ENCODE data around the gene MIER3. TPM values are rescaled to one million over a fixed set of nuclear protein-coding genes. Genes with fewer than 3 reads are reported as not detected.

MIER3 gene
- polyA plus RNA-seq, 1 donor from 2014 or later, result 51.8 TPM

DNA sequence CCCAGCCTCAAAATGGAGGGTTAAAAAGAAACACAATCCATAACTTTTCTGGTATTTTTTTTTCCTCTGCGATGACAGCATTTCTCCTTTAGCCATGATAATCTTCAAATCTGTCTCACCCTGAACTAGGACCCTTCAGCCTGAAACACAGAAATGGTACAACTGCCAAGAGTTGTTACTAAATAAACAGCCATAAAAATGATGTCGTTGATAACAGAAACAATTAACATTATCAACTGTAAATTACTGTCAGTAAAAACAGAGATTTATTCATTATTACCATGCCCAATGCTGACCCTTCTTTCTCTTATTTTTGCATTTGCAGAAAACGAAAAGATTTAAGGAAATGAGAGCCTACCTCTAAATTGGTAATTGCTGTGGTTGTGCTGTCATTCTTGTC, 19.4 kb upstream of the MIER3 start:
- no peak overlapping the region for H2AFZ ChIP-seq (ENCODE audit: low read depth, low read length)
- H3F3A ChIP-seq (ENCODE audit: insufficient read depth, low read length, poor library complexity, severe bottlenecking), result no peaks in the 10 kb centered on the region
- no peak for TF ChIP-seq POLR2AphosphoS5 (IDR thresholded peaks at IDR 0.05)
- H3K9me2 ChIP-seq (ENCODE audit: insufficient read depth, low read length), result no peaks in the 10 kb centered on the region
- no peak overlapping the region for H3K27ac ChIP-seq (ENCODE audit: low read length)
- no peaks in the 10 kb centered on the region for H3K27me3 ChIP-seq (ENCODE audit: insufficient read depth, low read depth, low read length)
- no peaks in the 10 kb centered on the region for H3K79me2 ChIP-seq (replicated peaks; ENCODE audit: insufficient read depth, low read length)
- H3K4me3 ChIP-seq (ENCODE audit: low read length), result no peak overlapping the region
- H3K36me3 ChIP-seq (ENCODE audit: insufficient read depth, low read length), result no peaks in the 10 kb centered on the region
- no peak overlapping the region for H3K9ac ChIP-seq (ENCODE audit: low read length)
- H4K20me1 ChIP-seq (ENCODE audit: insufficient read depth), result no peaks in the 10 kb centered on the region
- no peaks in the 10 kb centered on the region for H3K9me3 ChIP-seq (ENCODE audit: low read length)
- H3K4me2 ChIP-seq (ENCODE audit: low read length), result no peak overlapping the region

DNA sequence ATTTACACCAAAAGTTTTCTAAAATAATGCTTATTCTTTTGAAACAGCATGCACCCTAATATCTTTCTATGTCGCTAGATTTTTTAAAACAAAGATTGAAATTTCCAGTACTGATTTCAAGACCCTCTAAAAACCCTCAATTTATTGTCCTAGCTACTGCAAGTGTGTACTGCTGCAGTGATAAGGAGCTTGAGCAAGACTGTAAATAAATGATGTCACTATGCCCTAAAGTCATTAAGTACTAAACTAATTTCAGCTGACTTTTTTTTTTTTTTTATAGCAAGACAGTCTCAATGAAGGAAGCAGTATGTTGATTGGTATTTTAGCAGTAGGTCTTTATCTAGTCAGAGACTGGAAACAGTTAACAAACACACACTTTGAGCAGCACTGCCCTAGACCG, 12.2 kb upstream of the MIER3 start:
- H3K4me2 ChIP-seq (ENCODE audit: low read length), result no peak overlapping the region
- no peaks in the 10 kb centered on the region for H3K9me2 ChIP-seq (ENCODE audit: insufficient read depth, low read length)
- H3K4me3 ChIP-seq (ENCODE audit: low read length), result no peak overlapping the region
- H3K27me3 ChIP-seq (ENCODE audit: insufficient read depth, low read depth, low read length), result no peaks in the 10 kb centered on the region
- no peaks in the 10 kb centered on the region for H3K36me3 ChIP-seq (ENCODE audit: insufficient read depth, low read length)
- no peaks in the 10 kb centered on the region for H3K79me2 ChIP-seq (replicated peaks; ENCODE audit: insufficient read depth, low read length)
- no peaks in the 10 kb centered on the region for H3K9me3 ChIP-seq (ENCODE audit: low read length)
- H4K20me1 ChIP-seq (ENCODE audit: insufficient read depth), result no peaks in the 10 kb centered on the region
- H3K27ac ChIP-seq (ENCODE audit: low read length), result no peak overlapping the region
- no peak overlapping the region for H3K9ac ChIP-seq (ENCODE audit: low read length)
- H3F3A ChIP-seq (ENCODE audit: insufficient read depth, low read length, poor library complexity, severe bottlenecking), result no peaks in the 10 kb centered on the region
- no peak overlapping the region for H2AFZ ChIP-seq (ENCODE audit: low read depth, low read length)
- TF ChIP-seq POLR2AphosphoS5 (IDR thresholded peaks at IDR 0.05) (no peak), EZH2 (IDR thresholded peaks at IDR 0.05; ENCODE audit: borderline replicate concordance, insufficient read depth, low read length, poor library complexity, severe bottlenecking) (no peak), TAF1 (IDR thresholded peaks at IDR 0.05; ENCODE audit: low read depth) (no peak), MXI1 (conservative IDR thresholded peaks at IDR 0.05; ENCODE audit: poor library complexity, severe bottlenecking) (no peak), RAD21 (conservative IDR thresholded peaks at IDR 0.05) (no peak), EP300 (conservative IDR thresholded peaks at IDR 0.05; ENCODE audit: poor library complexity, severe bottlenecking) (no peak), SMC3 (conservative IDR thresholded peaks at IDR 0.05; ENCODE audit: poor library complexity) (no peak)
- TF ChIP-seq, protein P1, sequence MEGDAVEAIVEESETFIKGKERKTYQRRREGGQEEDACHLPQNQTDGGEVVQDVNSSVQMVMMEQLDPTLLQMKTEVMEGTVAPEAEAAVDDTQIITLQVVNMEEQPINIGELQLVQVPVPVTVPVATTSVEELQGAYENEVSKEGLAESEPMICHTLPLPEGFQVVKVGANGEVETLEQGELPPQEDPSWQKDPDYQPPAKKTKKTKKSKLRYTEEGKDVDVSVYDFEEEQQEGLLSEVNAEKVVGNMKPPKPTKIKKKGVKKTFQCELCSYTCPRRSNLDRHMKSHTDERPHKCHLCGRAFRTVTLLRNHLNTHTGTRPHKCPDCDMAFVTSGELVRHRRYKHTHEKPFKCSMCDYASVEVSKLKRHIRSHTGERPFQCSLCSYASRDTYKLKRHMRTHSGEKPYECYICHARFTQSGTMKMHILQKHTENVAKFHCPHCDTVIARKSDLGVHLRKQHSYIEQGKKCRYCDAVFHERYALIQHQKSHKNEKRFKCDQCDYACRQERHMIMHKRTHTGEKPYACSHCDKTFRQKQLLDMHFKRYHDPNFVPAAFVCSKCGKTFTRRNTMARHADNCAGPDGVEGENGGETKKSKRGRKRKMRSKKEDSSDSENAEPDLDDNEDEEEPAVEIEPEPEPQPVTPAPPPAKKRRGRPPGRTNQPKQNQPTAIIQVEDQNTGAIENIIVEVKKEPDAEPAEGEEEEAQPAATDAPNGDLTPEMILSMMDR (IDR thresholded peaks at IDR 0.05; ENCODE audit: poor library complexity, severe bottlenecking), result no peak
- TF ChIP-seq, protein P2, sequence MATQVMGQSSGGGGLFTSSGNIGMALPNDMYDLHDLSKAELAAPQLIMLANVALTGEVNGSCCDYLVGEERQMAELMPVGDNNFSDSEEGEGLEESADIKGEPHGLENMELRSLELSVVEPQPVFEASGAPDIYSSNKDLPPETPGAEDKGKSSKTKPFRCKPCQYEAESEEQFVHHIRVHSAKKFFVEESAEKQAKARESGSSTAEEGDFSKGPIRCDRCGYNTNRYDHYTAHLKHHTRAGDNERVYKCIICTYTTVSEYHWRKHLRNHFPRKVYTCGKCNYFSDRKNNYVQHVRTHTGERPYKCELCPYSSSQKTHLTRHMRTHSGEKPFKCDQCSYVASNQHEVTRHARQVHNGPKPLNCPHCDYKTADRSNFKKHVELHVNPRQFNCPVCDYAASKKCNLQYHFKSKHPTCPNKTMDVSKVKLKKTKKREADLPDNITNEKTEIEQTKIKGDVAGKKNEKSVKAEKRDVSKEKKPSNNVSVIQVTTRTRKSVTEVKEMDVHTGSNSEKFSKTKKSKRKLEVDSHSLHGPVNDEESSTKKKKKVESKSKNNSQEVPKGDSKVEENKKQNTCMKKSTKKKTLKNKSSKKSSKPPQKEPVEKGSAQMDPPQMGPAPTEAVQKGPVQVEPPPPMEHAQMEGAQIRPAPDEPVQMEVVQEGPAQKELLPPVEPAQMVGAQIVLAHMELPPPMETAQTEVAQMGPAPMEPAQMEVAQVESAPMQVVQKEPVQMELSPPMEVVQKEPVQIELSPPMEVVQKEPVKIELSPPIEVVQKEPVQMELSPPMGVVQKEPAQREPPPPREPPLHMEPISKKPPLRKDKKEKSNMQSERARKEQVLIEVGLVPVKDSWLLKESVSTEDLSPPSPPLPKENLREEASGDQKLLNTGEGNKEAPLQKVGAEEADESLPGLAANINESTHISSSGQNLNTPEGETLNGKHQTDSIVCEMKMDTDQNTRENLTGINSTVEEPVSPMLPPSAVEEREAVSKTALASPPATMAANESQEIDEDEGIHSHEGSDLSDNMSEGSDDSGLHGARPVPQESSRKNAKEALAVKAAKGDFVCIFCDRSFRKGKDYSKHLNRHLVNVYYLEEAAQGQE (IDR thresholded peaks at IDR 0.05; ENCODE audit: borderline replicate concordance), result no peak

DNA sequence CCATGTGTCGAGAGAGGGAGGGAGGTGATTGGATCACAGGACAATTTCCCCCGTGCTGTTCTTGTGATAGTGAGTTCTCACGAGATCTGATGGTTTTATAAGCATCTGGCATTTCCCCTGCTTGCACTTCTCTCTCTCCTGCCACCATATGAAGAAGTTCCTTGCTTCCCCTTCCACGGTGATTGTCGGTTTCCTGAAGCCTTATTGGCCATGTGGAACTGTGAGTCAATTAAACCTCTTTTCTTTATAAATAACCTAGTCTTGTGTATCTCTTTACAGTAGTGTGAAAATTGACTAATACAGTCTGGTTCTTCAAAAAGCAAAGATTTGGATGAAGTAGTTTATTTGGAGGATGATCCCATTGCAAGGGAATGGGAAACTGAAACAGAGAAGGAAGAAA, 11.3 kb upstream of the MIER3 start:
- Histone ChIP-seq H2AFZ (ENCODE audit: low read depth, low read length) (no peak overlapping the region), H3K36me3 (ENCODE audit: insufficient read depth, low read length) (no peaks in the 10 kb centered on the region), H3K27me3 (ENCODE audit: insufficient read depth, low read depth, low read length) (no peaks in the 10 kb centered on the region), H3K9me3 (ENCODE audit: low read length) (no peaks in the 10 kb centered on the region), H3K27ac (ENCODE audit: low read length) (no peak overlapping the region), H3K9me2 (ENCODE audit: insufficient read depth, low read length) (no peaks in the 10 kb centered on the region), H3K4me2 (ENCODE audit: low read length) (no peak overlapping the region), H4K20me1 (ENCODE audit: insufficient read depth) (no peaks in the 10 kb centered on the region), H3F3A (ENCODE audit: insufficient read depth, low read length, poor library complexity, severe bottlenecking) (no peaks in the 10 kb centered on the region), H3K79me2 (replicated peaks; ENCODE audit: insufficient read depth, low read length) (no peaks in the 10 kb centered on the region), H3K9ac (ENCODE audit: low read length) (no peak overlapping the region), H3K4me3 (ENCODE audit: low read length) (no peak overlapping the region)
- TF ChIP-seq TAF1 (IDR thresholded peaks at IDR 0.05; ENCODE audit: low read depth) (no peak), MXI1 (conservative IDR thresholded peaks at IDR 0.05; ENCODE audit: poor library complexity, severe bottlenecking) (no peak), RAD21 (conservative IDR thresholded peaks at IDR 0.05) (no peak), POLR2AphosphoS5 (IDR thresholded peaks at IDR 0.05) (no peak), EZH2 (IDR thresholded peaks at IDR 0.05; ENCODE audit: borderline replicate concordance, insufficient read depth, low read length, poor library complexity, severe bottlenecking) (no peak), EP300 (conservative IDR thresholded peaks at IDR 0.05; ENCODE audit: poor library complexity, severe bottlenecking) (no peak), SMC3 (conservative IDR thresholded peaks at IDR 0.05; ENCODE audit: poor library complexity) (no peak)
- TF ChIP-seq, protein P1 (IDR thresholded peaks at IDR 0.05; ENCODE audit: poor library complexity, severe bottlenecking), result no peak
- TF ChIP-seq, protein P2 (IDR thresholded peaks at IDR 0.05; ENCODE audit: borderline replicate concordance), result no peak
